Nephron progenitor cell (in vitro differentiated cells): ENCODE measurements around the gene ST6GALNAC4.

Source experiments
- DNase-seq: peaks from one replicate; pipeline ENCODE4 v3.0.0; 2021
- H3K27ac Mint-ChIP-seq: 2 replicates; pipeline ENCODE4 v1.8.0; 2021; ENCODE audit warnings: mild to moderate bottlenecking, moderate library complexity, mixed read lengths
- H3K27me3 Mint-ChIP-seq: 2 replicates; pipeline ENCODE4 v1.8.0; 2021; ENCODE audit warnings: mild to moderate bottlenecking, low read depth, mixed read lengths; ENCODE audit not compliant: poor library complexity
- H3K36me3 Mint-ChIP-seq: 2 replicates; pipeline ENCODE4 v1.8.0; 2021; ENCODE audit warnings: low read depth, mixed read lengths
- H3K4me1 Mint-ChIP-seq: 2 replicates; pipeline ENCODE4 v1.8.0; 2021; ENCODE audit warnings: mixed read lengths
- H3K4me3 Mint-ChIP-seq: 2 replicates; pipeline ENCODE4 v1.8.0; 2021; ENCODE audit warnings: mild to moderate bottlenecking, moderate library complexity, mixed read lengths
- H3K9me3 Mint-ChIP-seq: 2 replicates; pipeline ENCODE4 v1.8.0; 2021; ENCODE audit warnings: mild to moderate bottlenecking, moderate library complexity, mixed read lengths
- TF ChIP-seq, protein P1 (sequence below): fragments of 200-600 bp; sonication (generic); IDR thresholded peaks from 2 replicates; pipeline ENCODE4 v1.5.0; 2021; ENCODE audit warnings: antibody characterized with exemption

The ST6GALNAC4 gene

DNA sequence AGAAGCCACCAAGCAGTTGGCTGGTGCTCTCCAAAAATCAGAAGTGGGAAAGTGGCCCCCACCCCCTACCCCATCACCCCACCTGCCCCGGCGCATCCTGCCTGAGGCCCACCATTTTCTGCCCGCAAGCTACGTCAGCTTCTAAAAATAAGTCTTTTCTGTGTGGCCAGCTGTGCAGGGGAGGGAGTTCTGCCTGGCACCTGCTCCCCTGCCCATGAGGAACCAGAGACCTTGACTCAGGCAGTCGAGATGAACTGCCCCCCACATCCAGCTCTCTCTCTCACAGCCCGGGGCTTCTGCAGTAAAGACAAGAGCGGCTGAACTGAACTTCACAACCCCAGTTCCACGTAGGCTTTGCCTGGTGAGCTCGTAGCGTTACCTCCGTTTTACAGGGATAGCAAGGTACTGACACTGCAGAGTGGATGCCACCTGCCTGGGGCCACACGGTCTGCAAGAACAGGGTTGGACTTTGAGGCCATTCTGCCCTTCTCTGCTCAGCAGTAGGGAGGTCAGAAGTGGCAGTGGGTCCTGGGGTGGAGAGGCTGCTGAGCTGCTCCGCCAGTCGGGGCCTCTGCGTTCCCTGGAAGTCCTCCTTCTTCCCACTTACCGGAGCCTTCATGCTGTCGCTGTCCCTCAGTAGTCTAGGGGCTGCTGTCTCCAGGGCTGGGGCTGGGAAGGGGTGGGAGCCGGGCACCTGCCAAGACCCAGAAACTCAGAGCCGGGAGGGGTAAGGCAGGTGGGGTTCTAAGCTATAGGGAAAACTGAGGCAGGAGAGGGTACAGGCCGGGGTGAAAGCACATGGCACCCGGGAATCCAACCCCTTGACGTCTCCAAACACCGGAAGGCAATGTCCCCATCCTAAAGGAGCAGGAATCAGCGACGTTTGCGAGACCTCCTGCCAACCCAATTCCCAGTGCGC, 781 bp downstream of the ST6GALNAC4 start:
- Mint-ChIP-seq H3K27ac (no peak overlapping the region), H3K9me3 (no peaks in the 10 kb centered on the region), H3K4me3 (peak overlapping the region; percentile 80), H3K36me3 (peaks cover 2% of the 10 kb centered on the region), H3K27me3 (peaks cover 17% of the 10 kb centered on the region), H3K4me1 (peaks cover 34% of the 10 kb centered on the region)
- TF ChIP-seq, protein P1, sequence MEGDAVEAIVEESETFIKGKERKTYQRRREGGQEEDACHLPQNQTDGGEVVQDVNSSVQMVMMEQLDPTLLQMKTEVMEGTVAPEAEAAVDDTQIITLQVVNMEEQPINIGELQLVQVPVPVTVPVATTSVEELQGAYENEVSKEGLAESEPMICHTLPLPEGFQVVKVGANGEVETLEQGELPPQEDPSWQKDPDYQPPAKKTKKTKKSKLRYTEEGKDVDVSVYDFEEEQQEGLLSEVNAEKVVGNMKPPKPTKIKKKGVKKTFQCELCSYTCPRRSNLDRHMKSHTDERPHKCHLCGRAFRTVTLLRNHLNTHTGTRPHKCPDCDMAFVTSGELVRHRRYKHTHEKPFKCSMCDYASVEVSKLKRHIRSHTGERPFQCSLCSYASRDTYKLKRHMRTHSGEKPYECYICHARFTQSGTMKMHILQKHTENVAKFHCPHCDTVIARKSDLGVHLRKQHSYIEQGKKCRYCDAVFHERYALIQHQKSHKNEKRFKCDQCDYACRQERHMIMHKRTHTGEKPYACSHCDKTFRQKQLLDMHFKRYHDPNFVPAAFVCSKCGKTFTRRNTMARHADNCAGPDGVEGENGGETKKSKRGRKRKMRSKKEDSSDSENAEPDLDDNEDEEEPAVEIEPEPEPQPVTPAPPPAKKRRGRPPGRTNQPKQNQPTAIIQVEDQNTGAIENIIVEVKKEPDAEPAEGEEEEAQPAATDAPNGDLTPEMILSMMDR, result no peak
- DNase-seq, result no peak

DNA sequence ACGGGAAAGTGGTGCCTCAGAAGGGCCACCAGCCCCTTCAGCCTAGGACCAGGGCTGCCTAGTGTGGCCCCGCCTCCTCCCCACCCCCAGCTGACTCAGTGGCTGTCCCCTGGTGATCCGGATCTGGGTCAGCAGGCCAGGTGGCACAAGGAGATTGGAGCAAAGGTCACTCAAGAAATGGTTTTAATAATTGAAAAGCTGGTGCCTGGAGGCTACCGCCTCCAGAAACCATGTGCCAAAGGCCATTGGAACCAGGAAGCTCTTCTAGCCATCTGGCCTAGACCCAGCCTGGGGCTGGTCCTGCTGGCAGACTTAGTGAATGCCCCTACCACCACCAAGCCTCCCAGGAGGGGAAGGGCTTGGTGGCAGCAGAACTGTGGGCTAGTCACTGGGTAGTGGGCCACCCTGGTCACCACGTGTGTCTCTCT, 1.5 kb downstream of the ST6GALNAC4 start:
- H3K36me3 Mint-ChIP-seq, result peaks cover 5% of the 10 kb centered on the region
- DNase-seq, result no peak
- no peaks in the 10 kb centered on the region for H3K9me3 Mint-ChIP-seq
- H3K27me3 Mint-ChIP-seq, result peaks cover 10% of the 10 kb centered on the region
- peaks cover 41% of the 10 kb centered on the region for H3K4me1 Mint-ChIP-seq
- no peak overlapping the region for H3K4me3 Mint-ChIP-seq
- no peak overlapping the region for H3K27ac Mint-ChIP-seq
- TF ChIP-seq, protein P1, result no peak

DNA sequence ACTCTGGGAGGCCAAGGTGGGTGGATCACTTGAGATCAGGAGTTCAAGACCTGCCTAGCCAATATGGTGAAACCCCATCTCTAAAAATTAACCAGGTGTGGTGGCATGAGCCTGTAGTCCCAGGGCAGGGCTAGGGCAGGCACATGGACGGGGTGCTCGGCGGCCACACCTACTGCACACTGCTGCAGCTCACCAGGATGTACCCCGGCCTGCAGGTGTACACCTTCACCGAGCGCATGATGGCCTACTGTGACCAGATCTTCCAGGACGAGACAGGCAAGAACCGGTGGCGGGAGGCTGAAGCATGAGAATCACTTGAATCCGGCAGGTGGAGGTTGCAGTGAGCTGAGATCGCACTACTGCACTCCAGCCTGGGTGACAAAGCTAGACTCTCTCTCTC, 3.2 kb downstream of the ST6GALNAC4 start:
- no peak overlapping the region for H3K4me3 Mint-ChIP-seq

DNA sequence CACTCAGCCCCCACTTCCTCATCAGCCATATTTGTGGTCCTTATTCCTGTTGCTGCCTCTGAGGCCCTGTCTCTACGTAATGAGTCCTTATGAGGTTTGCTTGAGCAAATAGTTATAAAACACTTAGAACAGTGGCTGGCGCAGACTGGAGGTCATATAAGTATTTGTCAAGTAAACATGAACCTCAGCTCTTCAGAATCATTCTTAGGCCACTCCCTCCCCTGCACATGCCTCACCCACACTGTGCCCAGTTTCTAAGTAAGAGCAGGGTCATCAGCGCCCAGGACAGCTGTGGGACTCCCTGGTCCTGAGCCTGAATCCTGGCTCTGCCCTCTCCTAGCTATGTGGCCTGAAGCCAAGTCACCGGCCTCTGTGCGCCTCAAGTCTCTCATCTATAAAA, 4.0 kb downstream of the ST6GALNAC4 start:
- H3K27ac Mint-ChIP-seq, result no peak overlapping the region
- H3K27me3 Mint-ChIP-seq, result peaks cover 10% of the 10 kb centered on the region

More for the DNA sequence above, 3.2 kb downstream of the ST6GALNAC4 start:
- TF ChIP-seq, protein P1, result no peak
- no peak for DNase-seq
- H3K27me3 Mint-ChIP-seq, result peaks cover 10% of the 10 kb centered on the region
- peaks cover 37% of the 10 kb centered on the region for H3K4me1 Mint-ChIP-seq
- H3K36me3 Mint-ChIP-seq, result peaks cover 5% of the 10 kb centered on the region
- H3K9me3 Mint-ChIP-seq, result no peaks in the 10 kb centered on the region
- H3K27ac Mint-ChIP-seq, result no peak overlapping the region

DNA sequence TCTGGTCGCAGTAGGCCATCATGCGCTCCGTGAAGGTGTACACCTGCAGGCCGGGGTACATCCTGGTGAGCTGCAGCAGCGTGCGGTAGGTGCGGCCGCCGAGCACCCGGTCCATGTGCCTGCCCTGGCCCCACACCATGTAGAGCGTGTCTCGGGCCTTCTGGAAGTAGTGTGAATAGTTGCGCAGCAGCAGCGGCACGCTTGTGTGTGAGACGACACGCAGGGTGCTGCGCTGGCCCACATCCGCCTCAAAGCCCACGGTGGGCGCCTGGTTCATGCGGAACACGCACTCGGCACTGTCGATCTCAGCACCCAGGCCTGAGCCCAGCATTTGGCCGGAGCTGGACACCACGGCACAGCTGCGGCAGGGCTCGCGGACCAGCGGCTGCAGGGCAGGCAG, 4.5 kb downstream of the ST6GALNAC4 start:
- H3K4me3 Mint-ChIP-seq, result no peak overlapping the region

More for the DNA sequence above, 4.0 kb downstream of the ST6GALNAC4 start:
- DNase-seq, result no peak
- peaks cover 5% of the 10 kb centered on the region for H3K36me3 Mint-ChIP-seq
- H3K4me3 Mint-ChIP-seq, result no peak overlapping the region
- H3K9me3 Mint-ChIP-seq, result no peaks in the 10 kb centered on the region
- TF ChIP-seq, protein P1, result no peak
- peaks cover 31% of the 10 kb centered on the region for H3K4me1 Mint-ChIP-seq

More for the DNA sequence above, 4.5 kb downstream of the ST6GALNAC4 start:
- Mint-ChIP-seq H3K9me3 (no peaks in the 10 kb centered on the region), H3K27ac (no peak overlapping the region), H3K36me3 (peaks cover 5% of the 10 kb centered on the region), H3K27me3 (peaks cover 10% of the 10 kb centered on the region), H3K4me1 (peaks cover 32% of the 10 kb centered on the region)
- DNase-seq, result no peak
- TF ChIP-seq, protein P1, result no peak
